ENCODE measurements around the gene TP53I3.
A peak's percentile ranks its signal among the peaks of the same experiment; 100 is the strongest.
"Not testable (repeated sequence)": the region's sequence is repeated elsewhere in the genome, so short reads cannot be mapped to it uniquely, and the experiment has no call there.

The TP53I3 gene

DNA sequence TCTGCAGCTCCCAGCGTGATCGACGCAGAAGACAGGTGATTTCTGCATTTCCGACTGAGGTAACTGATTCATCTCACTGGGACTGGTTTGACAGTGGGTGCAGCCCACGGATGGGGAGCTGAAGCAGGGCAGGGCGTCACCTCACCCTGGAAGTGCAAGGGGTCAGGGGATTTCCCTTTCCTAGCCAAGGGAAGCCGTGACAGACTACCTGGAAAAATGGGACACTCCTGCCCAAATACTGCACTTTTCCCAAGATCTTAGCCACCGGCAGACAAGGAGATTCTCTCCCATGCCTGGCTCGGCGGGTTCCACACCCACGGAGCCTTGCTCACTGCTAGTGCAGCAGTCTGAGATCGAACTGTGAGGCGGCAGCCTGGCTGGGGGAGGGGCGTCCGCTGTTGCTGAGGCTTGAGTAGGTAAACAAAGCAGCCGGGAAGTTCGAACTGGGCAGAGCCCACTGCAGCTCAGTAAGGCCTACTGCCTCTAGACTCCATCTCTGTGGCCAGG is 10.6 kb upstream of the TP53I3 start:
- not testable (repeated sequence) for DNase-seq

- DNase-seq = not testable (repeated sequence)
Measured at GRCh38 chr2:24093270-24093669, 8.6 kb upstream of the TP53I3 start.

DNA sequence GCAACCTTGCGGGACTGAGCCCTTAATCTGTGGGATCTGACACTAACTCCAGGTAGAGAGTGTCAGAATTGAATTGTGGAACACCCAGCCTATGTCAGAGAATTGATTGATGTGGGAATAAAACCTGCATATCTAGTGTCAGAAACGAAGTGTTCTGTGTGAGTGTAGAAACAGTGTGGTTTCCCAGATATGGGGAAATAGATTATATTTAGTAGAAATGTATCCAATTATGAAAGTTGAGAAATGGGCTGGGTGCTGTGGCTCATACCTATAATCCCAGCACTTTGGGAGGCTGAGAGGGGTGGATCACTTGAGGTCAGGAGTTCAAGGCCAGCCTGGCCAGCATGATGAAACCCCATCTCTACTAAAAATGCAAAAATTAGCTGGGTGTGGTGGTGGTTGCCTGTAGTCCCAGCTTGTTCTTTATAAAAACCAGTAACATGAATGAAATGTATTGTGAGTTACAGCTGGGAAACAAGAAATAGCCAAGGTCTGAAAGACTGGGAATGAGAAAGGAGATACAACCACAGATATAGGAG is 4.3 kb upstream of the TP53I3 start:
- DNase-seq = no peak

- no peak for DNase-seq
Measured at GRCh38 chr2:24087032-24087431, 2.4 kb upstream of the TP53I3 start.

DNA sequence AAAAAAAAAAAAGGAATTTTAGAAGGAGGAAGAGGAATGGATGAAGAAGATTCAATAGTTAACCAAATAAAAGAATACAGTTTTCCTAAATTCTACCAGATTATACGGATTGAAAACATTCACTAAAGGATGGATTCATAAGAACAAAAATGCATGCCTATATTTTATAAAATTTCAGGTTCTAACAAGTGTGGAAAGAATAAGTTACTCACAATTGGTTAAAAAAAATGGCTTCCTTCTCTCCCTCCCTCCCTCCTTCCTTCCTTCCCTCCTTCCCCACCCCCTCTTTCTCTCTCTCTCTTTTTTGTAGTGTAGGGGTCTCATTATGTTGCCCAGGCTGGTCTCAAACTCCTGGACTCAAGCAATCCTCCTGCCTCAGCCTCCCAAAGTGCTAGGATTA is 1.6 kb upstream of the TP53I3 start:
- no peak for DNase-seq

GRCh38 chr2:24085200-24085489 is 511 bp upstream of the TP53I3 start:
- no peak for DNase-seq

- DNase-seq = no peak
Measured at GRCh38 chr2:24083567-24084385, 858 bp downstream of the TP53I3 start.

DNA sequence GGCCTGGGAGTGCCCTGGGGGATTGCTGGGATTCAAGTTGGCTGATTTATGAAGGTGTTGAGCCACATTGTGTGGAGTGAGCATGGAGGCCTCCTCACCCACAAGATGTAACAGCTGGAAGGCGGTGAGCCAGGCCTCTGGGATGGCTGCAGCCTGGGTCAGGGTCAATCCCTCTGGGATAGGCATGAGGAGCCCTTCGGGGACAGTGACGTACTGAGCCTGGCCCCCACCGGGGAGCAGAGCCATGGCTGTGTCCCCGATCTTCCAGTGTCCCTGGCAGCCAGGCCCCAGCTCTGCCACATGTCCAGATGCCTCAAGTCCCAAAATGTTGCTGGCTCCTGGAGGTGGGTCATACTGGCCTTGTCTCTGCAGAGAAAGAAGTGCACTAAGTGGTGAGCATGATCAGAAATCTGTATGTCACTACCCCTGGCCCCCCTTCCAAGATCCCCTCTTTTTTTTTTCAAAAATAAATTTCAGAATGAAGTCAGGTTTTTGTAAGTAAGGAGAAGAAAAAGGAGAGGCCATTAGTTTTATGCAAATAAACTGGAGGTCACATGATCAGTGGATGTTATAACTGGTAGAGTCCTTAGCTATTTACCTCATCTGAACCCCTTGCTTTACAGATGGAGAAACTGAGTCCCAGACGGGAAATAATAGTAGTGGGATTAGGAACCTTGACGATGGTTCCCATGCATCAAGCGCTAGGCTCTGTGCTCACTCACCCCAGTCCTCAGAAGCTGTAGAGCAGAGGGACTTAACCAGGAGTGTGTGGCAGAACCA is 1.7 kb downstream of the TP53I3 start:
- no peak for DNase-seq

- DNase-seq = no peak
Measured at GRCh38 chr2:24080701-24081100, 3.9 kb downstream of the TP53I3 start.

GRCh38 chr2:24077879-24078278 is 6.8 kb downstream of the TP53I3 start:
- DNase-seq = no peak

GRCh38 chr2:24077535-24077877 is 7.1 kb downstream of the TP53I3 start:
- DNase-seq = no peak

DNA sequence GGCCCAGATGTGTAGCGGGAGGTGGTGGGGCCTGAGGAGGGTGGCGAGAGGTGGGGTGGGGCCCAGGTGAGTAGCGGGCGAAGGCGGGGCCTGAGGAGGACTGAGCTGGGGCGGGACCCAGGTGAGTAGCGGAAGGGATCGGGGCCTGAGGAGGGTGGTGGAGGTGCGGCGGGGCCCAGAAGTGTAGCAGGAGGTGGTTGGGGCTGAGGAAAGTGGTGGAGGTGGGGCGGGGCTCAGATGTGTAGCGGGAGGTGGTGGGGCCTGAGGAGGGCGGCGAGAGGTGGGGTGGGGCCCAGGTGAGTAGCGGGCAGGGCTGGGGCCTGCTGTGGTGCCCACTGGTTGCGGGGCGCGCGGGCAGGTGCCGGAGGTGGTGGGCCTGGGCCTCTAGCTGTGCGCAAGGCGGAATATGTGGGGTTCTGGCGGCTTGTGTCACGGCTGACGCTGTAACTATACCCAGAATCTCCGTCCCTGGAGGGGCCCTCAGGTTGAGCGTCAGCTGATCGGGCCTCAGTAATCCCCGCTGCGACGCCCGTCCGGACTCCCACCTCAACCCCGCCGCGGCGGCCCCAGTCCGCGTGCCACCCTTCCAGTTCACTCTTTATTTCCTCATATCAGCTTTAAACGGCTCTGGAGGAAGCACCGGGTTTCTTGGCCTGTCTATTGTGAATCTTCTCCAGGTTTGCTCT is 7.6 kb downstream of the TP53I3 start:
- peak; percentile 22 for DNase-seq

DNA sequence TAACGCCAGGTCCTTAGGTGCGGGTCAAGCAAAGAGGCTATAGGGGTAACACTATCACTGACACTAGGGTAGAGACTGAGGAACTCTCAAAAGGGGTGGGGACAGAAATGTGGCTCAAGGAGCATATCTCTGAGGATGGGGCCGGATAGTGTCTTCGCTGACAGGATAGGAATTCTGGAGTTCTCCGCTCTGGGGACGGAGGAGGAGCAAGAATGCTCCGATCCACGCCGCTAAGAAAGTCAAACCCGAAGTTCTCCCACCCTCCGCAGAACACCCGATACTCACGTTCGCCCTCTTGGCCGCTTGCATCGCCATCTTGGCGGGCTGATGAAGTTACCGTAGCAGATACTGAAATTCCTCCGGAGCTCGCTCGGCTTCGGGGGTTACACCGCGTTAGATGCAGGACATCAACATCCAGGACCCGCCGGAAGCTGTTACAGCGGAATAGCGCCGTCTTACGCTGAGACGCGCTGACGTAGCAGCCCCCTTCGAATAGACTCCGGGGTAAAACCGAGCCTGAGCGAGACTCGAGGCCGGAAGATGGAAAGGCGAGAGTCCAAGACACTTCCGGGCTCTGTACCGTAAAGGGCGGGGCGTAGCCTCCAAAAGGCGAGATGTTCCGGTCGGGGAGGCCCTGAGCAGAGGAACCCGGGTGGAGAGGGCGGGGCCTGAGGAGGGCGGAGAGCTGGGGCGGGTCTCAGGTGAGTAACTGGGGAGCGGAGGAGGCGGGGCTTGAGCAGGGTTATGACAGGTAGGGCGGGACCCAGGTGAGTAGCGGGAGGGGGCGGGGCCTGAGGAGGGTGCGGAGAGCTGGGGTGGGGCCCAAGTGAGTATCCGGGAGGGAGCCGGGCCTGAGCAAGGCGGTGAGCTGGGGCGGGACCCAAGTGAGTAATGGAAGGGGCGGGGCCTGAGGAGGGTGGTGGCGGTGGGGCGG is 8.5 kb downstream of the TP53I3 start, which contains the start of gene SF3B6:
SF3B6 (minus strand) TSS at position 412 of the 934 bp plus-strand sequence; CDS start at position 315, 97 bp downstream.
- DNase-seq = peak; percentile 100

- DNase-seq = no peak
Measured at GRCh38 chr2:24075259-24075658, 9.4 kb downstream of the TP53I3 start.

DNA sequence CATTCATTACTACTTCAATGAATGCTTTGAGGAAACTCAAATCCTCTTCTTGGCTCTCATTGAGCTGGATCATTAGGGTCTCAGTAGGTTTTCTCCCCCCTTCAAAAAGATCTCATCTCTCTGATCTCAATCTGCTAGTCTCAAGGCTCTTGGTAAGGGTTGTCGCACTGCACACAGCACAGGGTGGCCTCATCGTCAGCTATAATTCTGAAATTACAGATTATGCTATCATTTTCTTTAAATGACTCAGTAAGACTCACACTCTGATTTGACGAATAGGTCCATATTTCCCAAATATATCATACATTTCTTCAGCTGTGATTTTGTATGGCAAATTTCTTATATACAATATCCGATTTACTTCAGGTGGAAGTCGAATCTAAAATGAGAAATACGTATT is 10.8 kb downstream of the TP53I3 start:
- peak; percentile 8 for DNase-seq

DNA sequence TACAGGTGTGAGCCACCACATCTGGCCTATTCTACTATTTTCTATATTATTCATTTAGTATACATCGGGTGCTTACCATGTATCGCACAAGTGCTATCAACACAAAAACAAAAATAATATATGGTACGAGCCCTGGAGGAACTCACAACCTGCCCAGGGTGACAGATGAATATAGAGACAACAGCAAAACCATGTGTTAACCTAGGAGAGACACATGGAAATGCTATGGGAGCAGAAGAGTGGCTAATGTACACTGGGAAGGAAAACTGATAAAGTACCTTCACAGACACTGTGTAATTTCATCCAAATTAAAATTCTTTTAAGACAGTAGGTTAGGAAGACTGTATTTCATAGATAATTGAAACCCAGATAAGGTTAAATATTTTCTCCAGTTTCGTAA is 12.4 kb downstream of the TP53I3 start:
- DNase-seq = no peak

GRCh38 chr2:24065341-24065740 is 19.3 kb downstream of the TP53I3 start:
- no peak for DNase-seq

GRCh38 chr2:24058564-24059271 is 25.9 kb downstream of the TP53I3 start:
- no peak for DNase-seq

DNA sequence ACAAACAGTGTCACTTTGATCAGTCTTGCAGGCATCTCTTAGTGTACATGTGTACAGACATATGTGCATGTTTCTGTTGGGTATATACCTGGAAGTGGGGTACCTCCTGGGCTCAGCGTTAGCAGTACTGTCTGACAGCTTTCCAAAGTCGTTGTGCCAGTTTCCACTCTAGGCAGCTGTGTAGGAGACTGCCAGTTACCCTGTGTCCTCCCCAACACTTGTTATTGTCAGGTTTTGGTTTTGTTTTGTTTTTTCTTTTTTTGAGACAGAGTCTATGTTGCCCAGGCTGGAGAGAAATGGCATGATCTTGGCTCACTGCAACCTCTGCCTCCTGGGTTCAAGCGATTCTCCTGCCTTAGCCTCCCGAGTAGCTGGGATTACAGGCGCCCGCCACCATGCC is 28.9 kb downstream of the TP53I3 start:
- DNase-seq = no peak

- no peak for DNase-seq
Measured at GRCh38 chr2:24054366-24055010, 30.1 kb downstream of the TP53I3 start.

DNA sequence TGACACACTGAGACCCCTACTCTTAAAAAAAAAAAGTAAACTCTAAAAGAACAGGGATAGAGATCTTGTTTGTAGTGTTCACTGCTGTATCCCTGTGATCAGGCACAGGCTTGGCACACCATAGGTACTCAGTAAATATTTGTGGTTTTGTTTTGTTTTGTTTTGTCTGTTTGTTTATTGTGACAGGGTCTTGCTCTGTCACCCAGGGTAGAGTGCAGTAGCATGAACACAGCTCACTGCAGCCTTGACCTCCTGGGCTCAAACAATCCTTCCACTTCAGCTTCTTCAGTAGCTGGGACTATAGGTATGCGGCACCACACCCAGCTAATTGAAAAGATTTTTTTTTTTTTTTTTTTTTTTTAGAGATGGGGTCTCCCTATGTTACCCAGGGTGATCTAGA is 31.7 kb downstream of the TP53I3 start:
- no peak for DNase-seq

Data from activated CD4-positive, alpha-beta T cell treated with anti-CD3 and anti-CD28 coated beads for 48 hours (primary cell).